Activated CD4-positive, alpha-beta T cell treated with anti-CD3 and anti-CD28 coated beads, Interleukin-2, amount 50 U/mL, for 24 hours (primary cell): ENCODE data around the gene FAM149B1.

Source experiments
- DNase-seq, 2 donors: peaks; one replicate each; pipeline ENCODE4 v3.0.0-alpha.2; 2020; ENCODE audit warnings: low read depth in 1 of 2, low spot score in 1 of 2

FAM149B1 gene

GRCh38 chr10:73264423-73264822, 96.5 kb downstream of the FAM149B1 start:
- no peak for DNase-seq

GRCh38 chr10:73281097-73281496, 113.2 kb downstream of the FAM149B1 start:
- no peak for DNase-seq

DNA sequence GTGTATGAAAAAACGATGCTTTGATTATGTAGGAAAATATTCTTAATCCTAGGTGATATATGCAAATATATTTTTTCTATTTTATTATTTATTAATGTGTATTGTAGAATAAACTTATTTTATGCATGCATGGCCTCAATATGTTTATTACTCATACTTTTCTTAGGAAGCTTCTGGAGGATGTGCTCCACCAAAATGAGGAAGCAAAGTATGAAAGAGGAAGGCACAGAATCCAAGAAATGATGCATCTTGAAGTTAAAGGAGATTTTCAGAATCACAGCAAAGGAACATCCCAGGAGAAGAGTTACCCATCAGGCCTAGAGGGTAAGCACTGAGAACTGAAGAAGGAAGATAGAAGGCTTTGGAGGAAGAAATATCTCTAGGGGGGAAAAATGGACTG, 119.5 kb downstream of the FAM149B1 start:
- DNase-seq: no peak

- DNase-seq: no peak
These were observed 122.0 kb downstream of the FAM149B1 start for GRCh38 chr10:73289958-73290357.

DNA sequence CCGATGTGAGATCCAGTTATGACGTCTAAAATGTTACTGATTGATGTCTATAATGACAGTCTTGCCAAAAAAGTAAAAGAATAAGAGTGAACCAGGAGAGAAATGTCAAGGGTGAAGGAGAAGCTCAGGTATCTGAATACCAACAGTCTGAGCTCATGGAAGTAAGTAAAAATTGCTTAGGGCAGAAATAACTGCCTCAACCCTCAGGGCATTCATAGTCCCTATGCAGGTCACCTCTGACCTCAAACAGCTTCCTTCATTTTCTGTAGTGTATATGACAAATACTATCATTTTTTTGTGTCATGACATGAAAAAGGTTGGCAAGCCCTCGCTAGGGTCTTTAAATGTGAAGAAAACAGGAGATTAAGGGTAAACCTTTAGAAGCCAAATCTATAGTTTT, 125.5 kb downstream of the FAM149B1 start:
- no peak for DNase-seq
